GM23338 (cell line): ENCODE data around the gene TENT5C. TPM values are rescaled to one million over a fixed set of nuclear protein-coding genes. Genes with fewer than 3 reads are reported as not detected.

Experiments
- ATAC-seq: fragments of 200-7000 bp; cut with Tn5 transposase; 3 replicates; pipeline ENCODE4 v1.9.1; 2020
- DNase-seq: peaks from one replicate; pipeline ENCODE4 v3.0.0-alpha.2; 2015; ENCODE audit warnings: low spot score
- H2AFZ ChIP-seq: fragments of 200-600 bp; sonication (generic); 2 replicates; pipeline ENCODE4 v1.8.0; 2016; ENCODE audit warnings: antibody characterized with exemption, mild to moderate bottlenecking, moderate library complexity
- H3F3A ChIP-seq: fragments of 200-600 bp; sonication (generic); replicated peaks from 2 replicates; pipeline ENCODE4 v1.8.0; 2017; ENCODE audit warnings: antibody characterized with exemption, mixed run types, low read depth
- H3K27ac ChIP-seq: fragments of 200-600 bp; sonication (generic); 2 replicates; pipeline ENCODE4 v1.6.1; 2016; ENCODE audit warnings: low read depth
- H3K27me3 ChIP-seq: fragments of 200-600 bp; sonication (generic); 2 replicates; pipeline ENCODE4 v1.8.0; 2016; ENCODE audit warnings: mild to moderate bottlenecking, mixed run types, moderate library complexity; ENCODE audit not compliant: insufficient read depth
- H3K36me3 ChIP-seq: fragments of 200-600 bp; sonication (generic); 2 replicates; pipeline ENCODE4 v1.8.0; 2016; ENCODE audit warnings: mild to moderate bottlenecking; ENCODE audit not compliant: insufficient read depth
- H3K4me1 ChIP-seq: fragments of 200-600 bp; sonication (generic); 2 replicates; pipeline ENCODE4 v1.8.0; 2016; ENCODE audit warnings: mild to moderate bottlenecking, moderate library complexity; ENCODE audit not compliant: insufficient read depth
- H3K4me2 ChIP-seq: fragments of 200-600 bp; sonication (generic); 2 replicates; pipeline ENCODE4 v1.7.1; 2017; ENCODE audit warnings: mixed run types
- H3K4me3 ChIP-seq: fragments of 200-600 bp; sonication (generic); 2 replicates; pipeline ENCODE4 v1.6.1; 2016; ENCODE audit warnings: mixed run types
- H3K79me2 ChIP-seq: fragments of 200-600 bp; sonication (generic); replicated peaks from 2 replicates; pipeline ENCODE4 v1.8.0; 2017; ENCODE audit warnings: mild to moderate bottlenecking; ENCODE audit not compliant: insufficient read depth
- H3K9me2 ChIP-seq: fragments of 200-600 bp; sonication (generic); 2 replicates; pipeline ENCODE4 v1.8.0; 2017; ENCODE audit not compliant: insufficient read depth
- H4K20me1 ChIP-seq: fragments of 200-600 bp; sonication (generic); replicated peaks from 2 replicates; pipeline ENCODE4 v1.8.0; 2017; ENCODE audit warnings: mild to moderate bottlenecking; ENCODE audit not compliant: insufficient read depth
- H3K27ac Mint-ChIP-seq: 2 replicates; pipeline ENCODE4 v1.8.0; 2020; ENCODE audit warnings: inconsistent platforms, mild to moderate bottlenecking, moderate library complexity, mixed read lengths
- H3K27me3 Mint-ChIP-seq: 3 replicates; pipeline ENCODE4 v1.8.0; 2022; ENCODE audit warnings: low read depth, mild to moderate bottlenecking, moderate library complexity, mixed read lengths, inconsistent platforms; ENCODE audit not compliant: insufficient read depth, poor library complexity
- H3K36me3 Mint-ChIP-seq: 3 replicates; pipeline ENCODE4 v1.8.0; 2021; ENCODE audit warnings: low read depth, mild to moderate bottlenecking, inconsistent platforms, moderate library complexity, mixed read lengths
- H3K4me1 Mint-ChIP-seq: 3 replicates; pipeline ENCODE4 v1.8.0; 2020; ENCODE audit warnings: mild to moderate bottlenecking, inconsistent platforms, mixed read lengths
- H3K4me3 Mint-ChIP-seq: 3 replicates; pipeline ENCODE4 v1.8.0; 2021; ENCODE audit warnings: moderate library complexity, mild to moderate bottlenecking, inconsistent platforms, mixed read lengths
- H3K9me3 Mint-ChIP-seq: 3 replicates; pipeline ENCODE4 v1.8.0; 2020; ENCODE audit warnings: moderate library complexity, mild to moderate bottlenecking, inconsistent platforms, mixed read lengths
- CTCF ChIP-seq, 2 experiments: fragments of 200-600 bp in 1 of 2; sonication (generic) in 1 of 2; conservative IDR thresholded peaks; 2 replicates each; pipeline versions ENCODE4 v1.5.1 to v1.6.1; 2016 to 2017; ENCODE audit warnings: antibody characterized with exemption in 2 of 2, low read depth in 2 of 2, mild to moderate bottlenecking in 2 of 2, moderate library complexity in 1 of 2
- ETS1 ChIP-seq: IDR thresholded peaks from 2 replicates; pipeline ENCODE4 v1.6.1; 2016; ENCODE audit warnings: antibody characterized with exemption
- EZH2 ChIP-seq: fragments of 200-600 bp; sonication (generic); IDR thresholded peaks from one replicate; pipeline ENCODE4 v1.8.0; 2017; ENCODE audit warnings: antibody characterized with exemption, mild to moderate bottlenecking, low read depth; ENCODE audit not compliant: unreplicated experiment
- JUNB ChIP-seq: IDR thresholded peaks from one replicate; pipeline ENCODE4 v1.6.1; 2016; ENCODE audit warnings: antibody characterized with exemption; ENCODE audit not compliant: unreplicated experiment
- NANOG ChIP-seq: IDR thresholded peaks from 2 replicates; pipeline ENCODE4 v1.6.1; 2016; ENCODE audit warnings: antibody characterized with exemption, borderline replicate concordance
- POLR2AphosphoS5 ChIP-seq: IDR thresholded peaks from 2 replicates; pipeline ENCODE4 v1.6.1; 2016; ENCODE audit warnings: antibody characterized with exemption, low read depth
- REST ChIP-seq: IDR thresholded peaks from one replicate; pipeline ENCODE4 v1.6.1; 2018; ENCODE audit warnings: antibody characterized with exemption; ENCODE audit not compliant: unreplicated experiment
- STAT1 ChIP-seq: IDR thresholded peaks from one replicate; pipeline ENCODE4 v1.6.1; 2016; ENCODE audit warnings: antibody characterized with exemption; ENCODE audit not compliant: unreplicated experiment
- ZNF331 ChIP-seq: fragments of 250-450 bp; sonication (Bioruptor Pico); IDR thresholded peaks from 2 replicates; pipeline ENCODE4 v1.5.0; 2020; ENCODE audit warnings: low read depth, mild to moderate bottlenecking, moderate library complexity
- ZNF462 ChIP-seq: fragments of 250-450 bp; sonication (Bioruptor Pico); IDR thresholded peaks from 2 replicates; pipeline ENCODE4 v1.5.0; 2020; ENCODE audit warnings: mild to moderate bottlenecking, moderate library complexity
- polyA plus RNA-seq: library from polyadenylated mRNA; unstranded; fragments of >200 nt; fragmentation: Nextera tagmentation; extraction: Ambion mirVana; gene quantifications from 2 replicates; pipeline ENCODE4 v1.2.1, GENCODE V29; 2016
- total RNA-seq: library from RNA; depleted of rRNA; stranded (reverse); fragments of >200 nt; shearing (Covaris generic); gene quantifications from 2 replicates; pipeline ENCODE4 v1.2.3, GENCODE V29; 2014

Gene TENT5C
- total and polyA plus RNA-seq, 2 experiments from 2014 or later, result 0.23 to 0.80 TPM

- Mint-ChIP-seq H3K36me3 (no peaks in the 10 kb centered on the region), H3K27me3 (peaks cover 6% of the 10 kb centered on the region), H3K9me3 (no peaks in the 10 kb centered on the region), H3K27ac (no peak overlapping the region), H3K4me3 (no peak overlapping the region), H3K4me1 (peaks cover 24% of the 10 kb centered on the region)
- DNase-seq (no peak), ATAC-seq (no peak)
- Histone ChIP-seq H3K4me1 (peaks cover 19% of the 10 kb centered on the region), H3K9me2 (0 out of 2 replicates have a peak, but pooled peaks cover 8% of the 10 kb centered on the region), H3K27ac (no peak overlapping the region), H3K4me2 (no peak overlapping the region), H3K27me3 (no peaks in the 10 kb centered on the region), H4K20me1 (no peaks in the 10 kb centered on the region), H3K4me3 (no peak overlapping the region), H3F3A (no peaks in the 10 kb centered on the region), H2AFZ (no peak overlapping the region), H3K36me3 (no peaks in the 10 kb centered on the region), H3K79me2 (no peaks in the 10 kb centered on the region)
- no peak for TF ChIP-seq ETS1
- TF ChIP-seq JUNB, result no peak
- no peak for TF ChIP-seq ZNF331 (CRISPR knock-in tag)
- no peak for TF ChIP-seq ZNF462 (CRISPR knock-in tag)
These were observed 28.1 kb downstream of the TENT5C start for GRCh38 chr1:117633936-117634335.

- H3F3A ChIP-seq, result no peaks in the 10 kb centered on the region
- H3K27ac Mint-ChIP-seq, result no peak overlapping the region
- TF ChIP-seq EZH2, result no peak
- TF ChIP-seq REST, result no peak
- TF ChIP-seq POLR2AphosphoS5, result no peak
- no peak for TF ChIP-seq ZNF331 (CRISPR knock-in tag)
- TF ChIP-seq STAT1, result no peak
- TF ChIP-seq CTCF (conservative IDR thresholded peaks at IDR 0.05; ENCODE audit: low read depth in 2 of 2), result no peak
- TF ChIP-seq JUNB, result no peak
- no peak for TF ChIP-seq NANOG
These were observed 28.8 kb downstream of the TENT5C start for GRCh38 chr1:117634631-117635030.

More at GRCh38 chr1:117634631-117635030, 28.8 kb downstream of the TENT5C start:
- peaks cover 23% of the 10 kb centered on the region for H3K4me1 Mint-ChIP-seq
- H3K27ac ChIP-seq, result no peak overlapping the region
- peaks cover 3% of the 10 kb centered on the region for H3K27me3 Mint-ChIP-seq
- no peak for DNase-seq
- no peaks in the 10 kb centered on the region for H3K9me3 Mint-ChIP-seq
- H3K79me2 ChIP-seq, result no peaks in the 10 kb centered on the region
- H3K4me2 ChIP-seq, result no peak overlapping the region
- no peaks in the 10 kb centered on the region for H3K27me3 ChIP-seq
- 0 out of 2 replicates have a peak, but pooled peaks cover 1% of the 10 kb centered on the region for H3K9me2 ChIP-seq
- H4K20me1 ChIP-seq, result no peaks in the 10 kb centered on the region
- no peak overlapping the region for H2AFZ ChIP-seq
- no peak overlapping the region for H3K4me3 ChIP-seq
- no peaks in the 10 kb centered on the region for H3K36me3 ChIP-seq
- no peak for ATAC-seq
- H3K4me1 ChIP-seq, result peaks cover 19% of the 10 kb centered on the region
- H3K4me3 Mint-ChIP-seq, result no peak overlapping the region
- H3K36me3 Mint-ChIP-seq, result no peaks in the 10 kb centered on the region
